Activated CD4-positive, alpha-beta T cell treated with anti-CD3 and anti-CD28 coated beads, Interleukin-2, amount 50 U/mL, for 1 hour (primary cell): ENCODE data around the gene ZNF236.
"Not testable (repeated sequence)": the region's sequence is repeated elsewhere in the genome, so short reads cannot be mapped to it uniquely, and the experiment has no call there.

Experiments
- DNase-seq: peaks from one replicate; pipeline ENCODE4 v3.0.0-alpha.2; 2020

The ZNF236 gene

DNA sequence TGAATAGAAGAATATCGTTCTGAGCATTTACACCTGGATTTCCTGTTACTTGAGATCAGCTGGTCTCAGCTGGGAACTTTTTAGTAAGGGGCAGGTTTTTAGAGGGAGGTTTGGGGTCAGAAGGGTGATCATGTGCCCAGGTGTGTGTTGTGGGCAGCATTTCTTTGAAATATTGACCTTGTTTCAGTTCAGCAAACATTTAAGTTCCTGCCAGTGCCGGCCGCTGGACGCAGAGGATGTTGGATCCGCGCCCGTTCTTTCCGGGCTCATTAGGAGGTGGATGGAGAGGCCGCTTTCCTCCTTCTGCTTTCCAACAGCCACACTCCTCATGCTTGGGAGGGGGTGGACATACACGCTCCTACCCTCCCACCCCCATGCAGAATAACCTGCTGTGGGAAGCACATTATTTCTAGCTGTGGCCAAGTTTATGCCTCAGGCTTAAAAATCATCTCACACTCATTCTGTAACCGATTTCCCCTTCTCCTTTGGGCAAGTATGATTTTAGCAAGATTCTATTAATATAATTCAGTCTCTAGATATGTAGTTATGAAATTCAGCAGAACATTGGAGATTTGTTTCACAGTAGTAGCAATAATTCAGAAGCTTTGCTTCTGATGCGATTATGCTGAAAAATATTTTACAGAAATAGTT, 131.4 kb downstream of the ZNF236 start:
- DNase-seq, result no peak

DNA sequence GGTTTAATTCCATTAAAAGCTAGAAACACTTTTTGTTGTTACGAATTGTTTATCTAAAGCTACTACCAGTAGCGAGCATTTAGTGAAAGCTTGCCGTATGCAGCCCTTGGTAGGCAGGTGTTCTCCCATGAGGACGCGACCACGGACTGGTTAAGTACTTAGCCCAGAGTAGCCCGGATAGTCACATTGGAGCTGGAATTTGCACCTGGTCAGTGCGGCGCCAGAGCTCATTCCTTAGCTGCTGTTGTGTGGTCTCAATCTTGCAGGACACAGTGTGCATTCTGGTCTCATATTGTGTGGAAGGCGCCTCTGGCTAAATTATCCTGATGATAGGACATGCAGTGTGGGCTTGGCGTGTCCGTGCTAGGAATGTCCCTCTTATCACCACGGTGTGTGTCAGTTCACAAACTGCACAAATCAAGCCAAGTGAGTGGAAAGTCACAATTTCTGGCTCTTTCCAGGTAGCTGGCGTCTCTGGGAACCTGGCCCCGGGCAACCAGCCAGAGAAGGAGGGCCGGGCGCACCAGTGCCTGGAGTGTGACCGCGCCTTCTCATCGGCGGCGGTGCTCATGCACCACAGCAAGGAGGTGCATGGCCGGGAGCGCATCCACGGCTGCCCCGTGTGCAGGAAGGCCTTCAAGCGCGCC, 133.3 kb downstream of the ZNF236 start:
- no peak for DNase-seq

DNA sequence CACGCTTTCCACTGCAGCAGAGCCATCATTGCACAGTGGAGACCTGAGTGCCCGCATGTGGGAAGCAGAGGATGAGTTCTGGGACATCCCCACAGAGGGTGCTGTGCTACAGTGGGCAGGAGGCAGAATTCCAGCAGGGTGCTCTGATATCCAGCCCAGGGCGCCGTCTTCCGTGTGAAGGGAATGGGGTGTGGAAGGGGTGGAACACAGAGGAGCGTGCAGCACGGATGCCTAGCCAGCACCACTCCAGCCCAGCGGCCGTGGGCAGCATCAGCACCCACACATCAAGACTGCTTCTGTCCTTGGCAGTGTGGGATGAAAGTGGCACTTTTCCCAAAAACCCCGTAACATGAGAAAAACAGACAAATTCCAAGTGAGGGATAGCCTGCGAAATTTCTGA, 134.3 kb downstream of the ZNF236 start:
- DNase-seq, result no peak

- no peak for DNase-seq
Measured at GRCh38 chr18:76957384-76958355, 135.3 kb downstream of the ZNF236 start.

GRCh38 chr18:76958692-76959341, 136.5 kb downstream of the ZNF236 start:
- DNase-seq, result no peak

DNA sequence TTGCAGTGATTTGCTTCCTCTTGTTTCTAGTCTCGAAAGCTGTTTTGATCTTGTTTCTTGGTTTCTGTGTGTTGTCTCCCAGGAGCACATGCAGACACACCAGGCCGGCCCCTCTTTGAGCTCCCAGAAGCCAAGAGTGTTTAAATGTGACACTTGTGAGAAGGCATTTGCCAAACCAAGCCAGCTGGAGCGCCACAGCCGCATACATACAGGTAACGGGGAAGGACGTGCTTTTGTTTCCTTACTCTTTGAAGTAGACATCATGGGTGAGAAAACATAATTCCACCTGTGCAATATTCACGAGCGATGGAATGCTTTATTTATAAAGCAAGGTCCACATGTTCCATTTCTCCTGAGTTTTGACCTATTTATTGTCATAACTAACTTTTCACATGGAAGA, 137.2 kb downstream of the ZNF236 start:
- DNase-seq, result no peak

DNA sequence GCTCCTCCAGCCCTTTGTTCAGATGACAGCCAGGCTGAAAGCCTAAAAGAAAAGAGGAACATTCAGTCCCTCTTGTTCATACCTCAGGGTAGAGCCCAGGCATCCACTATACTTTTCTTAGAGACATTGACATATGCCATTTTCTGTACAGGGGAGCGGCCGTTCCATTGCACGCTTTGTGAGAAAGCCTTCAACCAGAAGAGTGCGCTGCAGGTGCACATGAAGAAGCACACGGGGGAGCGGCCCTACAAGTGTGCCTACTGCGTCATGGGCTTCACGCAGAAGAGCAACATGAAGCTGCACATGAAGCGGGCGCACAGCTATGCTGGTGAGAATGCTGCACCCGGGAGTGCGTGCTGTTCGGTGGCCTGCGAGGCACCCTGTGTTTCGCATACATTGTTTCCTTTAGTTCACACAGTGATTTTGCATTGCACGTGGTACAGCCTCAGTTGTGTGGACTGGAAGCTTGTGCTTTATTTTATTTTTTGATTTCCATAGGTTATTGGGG, 138.2 kb downstream of the ZNF236 start:
- DNase-seq, result no peak

GRCh38 chr18:76962851-76963250, 140.5 kb downstream of the ZNF236 start:
- DNase-seq, result no peak

- DNase-seq, result no peak
Measured at GRCh38 chr18:76963936-76964335, 141.6 kb downstream of the ZNF236 start.

DNA sequence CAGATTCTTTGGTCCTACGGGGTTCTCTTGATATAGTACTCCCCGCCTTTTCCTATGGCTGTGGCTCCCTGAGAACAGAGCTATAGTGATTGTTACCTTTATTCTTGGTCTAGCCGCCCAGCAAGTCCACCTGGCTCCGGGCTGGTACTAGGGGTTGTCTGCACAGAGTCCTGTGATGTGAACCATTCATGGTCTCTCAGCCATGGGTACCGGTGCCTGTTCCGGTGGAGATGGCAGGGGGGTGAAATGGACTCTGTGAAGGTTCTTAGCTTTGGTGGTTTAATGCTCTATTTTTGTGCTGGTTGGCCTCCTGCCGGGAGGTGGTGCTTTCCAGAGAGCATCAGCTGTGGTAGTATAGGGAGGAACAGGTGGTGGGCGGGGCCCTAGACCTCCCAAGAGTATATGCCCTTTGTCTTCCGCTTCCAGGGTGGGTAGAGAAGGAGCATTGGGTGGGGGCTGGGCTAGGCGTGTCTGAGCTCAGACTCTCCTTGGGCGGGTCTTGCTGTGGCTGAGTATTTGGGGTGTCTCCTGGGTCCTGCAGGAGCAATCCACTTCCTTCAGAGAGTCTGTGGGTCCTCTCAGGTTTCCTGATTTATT, 143.3 kb downstream of the ZNF236 start:
- not testable (repeated sequence) for DNase-seq

DNA sequence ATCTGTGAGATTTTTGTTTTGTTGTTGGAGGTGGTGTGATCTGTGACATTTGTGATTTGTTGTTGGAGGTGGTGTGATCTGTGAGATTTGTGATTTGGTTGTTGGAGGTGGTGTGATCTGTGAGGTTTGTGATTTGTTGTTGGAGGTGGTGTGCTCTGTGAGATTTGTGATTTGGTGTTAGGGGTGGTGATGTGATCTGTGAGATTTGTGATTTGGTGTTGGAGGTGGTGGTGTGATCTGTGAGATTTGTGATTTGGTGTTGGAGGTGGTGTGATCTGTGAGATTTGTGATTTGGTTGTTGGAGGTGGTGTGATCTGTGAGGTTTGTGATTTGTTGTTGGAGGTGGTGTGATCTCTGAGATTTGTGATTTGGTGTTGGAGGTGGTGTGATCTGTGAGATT, 144.9 kb downstream of the ZNF236 start:
- not testable (repeated sequence) for DNase-seq

GRCh38 chr18:76967721-76968472, 145.5 kb downstream of the ZNF236 start:
- no peak for DNase-seq

GRCh38 chr18:76970770-76971559, 148.6 kb downstream of the ZNF236 start:
- no peak for DNase-seq

- DNase-seq, result no peak
Measured at GRCh38 chr18:76972241-76972640, 149.9 kb downstream of the ZNF236 start.

GRCh38 chr18:76972846-76973519, 150.6 kb downstream of the ZNF236 start:
- DNase-seq, result no peak

DNA sequence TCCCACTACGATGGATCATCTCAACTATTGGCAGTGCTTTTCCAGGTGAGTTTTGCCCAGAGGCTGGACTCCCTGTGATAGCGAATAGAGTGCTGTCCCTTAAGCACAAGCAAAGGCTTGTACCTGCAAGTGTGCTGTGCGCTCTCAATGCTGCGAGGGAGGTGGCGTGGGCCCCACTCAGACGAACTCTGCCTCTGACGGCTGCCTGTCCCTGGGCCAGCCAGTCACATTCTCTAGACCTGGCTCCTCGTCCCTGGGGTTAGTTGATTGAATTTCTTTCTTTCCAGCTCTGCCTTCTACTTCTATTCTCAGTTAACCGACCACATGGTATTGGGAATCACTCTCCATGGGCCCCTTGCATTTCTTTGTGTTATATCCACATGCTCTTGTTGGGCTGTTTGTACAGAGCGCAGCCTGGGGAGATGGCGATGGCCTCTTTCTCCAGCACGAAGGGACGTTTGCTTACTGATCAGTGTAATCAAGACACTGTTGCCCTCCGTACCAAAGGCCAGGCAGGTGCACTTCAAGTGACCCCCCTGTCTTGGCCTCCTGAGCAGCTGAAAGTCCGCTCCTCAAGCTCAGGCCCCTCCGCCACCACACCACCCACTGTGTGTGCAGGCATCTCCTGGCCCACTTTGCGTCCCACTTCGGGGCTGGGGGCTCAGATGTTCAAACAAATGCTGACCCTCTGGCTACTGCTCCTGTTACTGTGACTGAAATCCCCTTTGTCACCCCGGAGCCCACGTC, 151.3 kb downstream of the ZNF236 start:
- no peak for DNase-seq

DNA sequence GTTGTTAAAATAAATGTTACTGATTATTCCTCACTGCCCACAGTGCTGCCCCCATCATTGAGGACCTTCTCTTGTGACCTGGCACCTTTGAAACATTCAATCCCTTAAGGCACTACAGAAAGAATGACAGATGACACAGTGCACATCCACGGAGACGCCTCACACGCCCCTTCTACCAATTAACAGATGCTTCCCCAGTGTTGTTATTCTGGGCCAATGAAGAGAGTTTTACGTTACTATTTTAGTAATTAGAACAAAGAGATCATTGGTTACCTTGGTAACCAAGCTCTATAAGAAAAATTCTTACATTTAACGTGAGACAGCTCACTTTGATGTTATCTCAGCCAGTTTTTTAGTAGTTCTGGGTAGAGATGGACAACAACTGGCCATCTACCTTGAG, 152.0 kb downstream of the ZNF236 start:
- DNase-seq, result no peak

GRCh38 chr18:76975577-76976110, 153.3 kb downstream of the ZNF236 start:
- DNase-seq, result no peak

GRCh38 chr18:76977108-76977621, 154.8 kb downstream of the ZNF236 start:
- no peak for DNase-seq
